ENCODE results near the gene TBC1D19.

DNA sequence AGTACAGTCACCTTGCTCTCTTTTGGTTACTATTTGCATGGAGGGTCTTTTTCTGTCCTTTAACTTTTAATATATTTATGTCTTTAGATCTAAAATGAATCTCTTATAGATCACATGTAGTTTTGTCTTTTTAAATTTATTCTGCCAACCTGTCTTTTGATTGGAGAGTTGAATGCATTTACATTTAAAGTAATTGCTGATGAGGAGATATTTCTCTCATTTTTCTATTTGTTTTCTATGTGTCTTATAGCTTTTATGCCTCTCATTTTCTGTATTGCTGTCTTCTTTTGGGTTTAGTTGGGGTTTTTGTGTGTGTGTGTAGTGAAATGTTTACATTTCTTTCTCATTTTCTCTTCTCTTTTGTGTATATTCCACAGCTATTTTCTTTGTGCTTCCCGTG lies 123.5 kb downstream of the TBC1D19 start:
- TF ChIP-seq, protein P1, sequence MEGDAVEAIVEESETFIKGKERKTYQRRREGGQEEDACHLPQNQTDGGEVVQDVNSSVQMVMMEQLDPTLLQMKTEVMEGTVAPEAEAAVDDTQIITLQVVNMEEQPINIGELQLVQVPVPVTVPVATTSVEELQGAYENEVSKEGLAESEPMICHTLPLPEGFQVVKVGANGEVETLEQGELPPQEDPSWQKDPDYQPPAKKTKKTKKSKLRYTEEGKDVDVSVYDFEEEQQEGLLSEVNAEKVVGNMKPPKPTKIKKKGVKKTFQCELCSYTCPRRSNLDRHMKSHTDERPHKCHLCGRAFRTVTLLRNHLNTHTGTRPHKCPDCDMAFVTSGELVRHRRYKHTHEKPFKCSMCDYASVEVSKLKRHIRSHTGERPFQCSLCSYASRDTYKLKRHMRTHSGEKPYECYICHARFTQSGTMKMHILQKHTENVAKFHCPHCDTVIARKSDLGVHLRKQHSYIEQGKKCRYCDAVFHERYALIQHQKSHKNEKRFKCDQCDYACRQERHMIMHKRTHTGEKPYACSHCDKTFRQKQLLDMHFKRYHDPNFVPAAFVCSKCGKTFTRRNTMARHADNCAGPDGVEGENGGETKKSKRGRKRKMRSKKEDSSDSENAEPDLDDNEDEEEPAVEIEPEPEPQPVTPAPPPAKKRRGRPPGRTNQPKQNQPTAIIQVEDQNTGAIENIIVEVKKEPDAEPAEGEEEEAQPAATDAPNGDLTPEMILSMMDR (IDR thresholded peaks at IDR 0.05; ENCODE audit: low read depth, low read length) = no peak
- TF ChIP-seq EZH2phosphoT487 (IDR thresholded peaks at IDR 0.05; ENCODE audit: low read depth) = no peak

Measured in OCI-LY3 (cell line).